Immature natural killer cell (primary cell): ENCODE results near the gene HSCB. TPM values are rescaled to one million over a fixed set of nuclear protein-coding genes. Genes with fewer than 3 reads are reported as not detected.
"Not testable (repeated sequence)": the region's sequence is repeated elsewhere in the genome, so short reads cannot be mapped to it uniquely, and the experiment has no call there.

Experiments
- DNase-seq, 3 donors: peaks; one replicate each; pipeline ENCODE4 v3.0.0; 2022; ENCODE audit warnings: mixed read lengths in 1 of 3
- H3K27ac Mint-ChIP-seq, 6 donors: one replicate each; pipeline ENCODE4 v1.8.0; 2020; ENCODE audit warnings: mixed read lengths in 6 of 6, mild to moderate bottlenecking in 5 of 6, inconsistent platforms in 4 of 6, moderate library complexity in 3 of 6
- H3K27me3 Mint-ChIP-seq, 3 donors: one replicate each; pipeline ENCODE4 v1.8.0; 2020 to 2021; ENCODE audit warnings: low read depth in 3 of 3, mild to moderate bottlenecking in 3 of 3, mixed read lengths in 3 of 3, moderate library complexity in 3 of 3, inconsistent platforms in 1 of 3
- H3K36me3 Mint-ChIP-seq, 3 donors: one replicate each; pipeline ENCODE4 v1.8.0; 2020; ENCODE audit warnings: mixed read lengths in 3 of 3, inconsistent platforms in 2 of 3, mild to moderate bottlenecking in 2 of 3
- H3K4me1 Mint-ChIP-seq, 2 donors: one replicate each; pipeline ENCODE4 v1.8.0; 2020; ENCODE audit warnings: inconsistent platforms in 2 of 2, mild to moderate bottlenecking in 2 of 2, mixed read lengths in 2 of 2, moderate library complexity in 1 of 2
- H3K4me3 Mint-ChIP-seq, 5 donors: one replicate each; pipeline ENCODE4 v1.8.0; 2020; ENCODE audit warnings: mild to moderate bottlenecking in 5 of 5, mixed read lengths in 5 of 5, inconsistent platforms in 3 of 5, moderate library complexity in 3 of 5
- H3K9me3 Mint-ChIP-seq, 6 donors: one replicate each; pipeline ENCODE4 v1.8.0; 2020; ENCODE audit warnings: mild to moderate bottlenecking in 6 of 6, mixed read lengths in 6 of 6, inconsistent platforms in 4 of 6, moderate library complexity in 3 of 6
- polyA plus RNA-seq, 3 donors: library from polyadenylated mRNA; unstranded; fragments of 300-500 nt; fragmentation: Illumina TruSeq; gene quantifications; one replicate each; pipeline ENCODE4 v1.2.3, GENCODE V29; 2021

The HSCB gene, protein sequence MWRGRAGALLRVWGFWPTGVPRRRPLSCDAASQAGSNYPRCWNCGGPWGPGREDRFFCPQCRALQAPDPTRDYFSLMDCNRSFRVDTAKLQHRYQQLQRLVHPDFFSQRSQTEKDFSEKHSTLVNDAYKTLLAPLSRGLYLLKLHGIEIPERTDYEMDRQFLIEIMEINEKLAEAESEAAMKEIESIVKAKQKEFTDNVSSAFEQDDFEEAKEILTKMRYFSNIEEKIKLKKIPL
- polyA plus RNA-seq: 10 to 100 TPM; 32.5 to 36.3 (median 35.8) TPM

DNA sequence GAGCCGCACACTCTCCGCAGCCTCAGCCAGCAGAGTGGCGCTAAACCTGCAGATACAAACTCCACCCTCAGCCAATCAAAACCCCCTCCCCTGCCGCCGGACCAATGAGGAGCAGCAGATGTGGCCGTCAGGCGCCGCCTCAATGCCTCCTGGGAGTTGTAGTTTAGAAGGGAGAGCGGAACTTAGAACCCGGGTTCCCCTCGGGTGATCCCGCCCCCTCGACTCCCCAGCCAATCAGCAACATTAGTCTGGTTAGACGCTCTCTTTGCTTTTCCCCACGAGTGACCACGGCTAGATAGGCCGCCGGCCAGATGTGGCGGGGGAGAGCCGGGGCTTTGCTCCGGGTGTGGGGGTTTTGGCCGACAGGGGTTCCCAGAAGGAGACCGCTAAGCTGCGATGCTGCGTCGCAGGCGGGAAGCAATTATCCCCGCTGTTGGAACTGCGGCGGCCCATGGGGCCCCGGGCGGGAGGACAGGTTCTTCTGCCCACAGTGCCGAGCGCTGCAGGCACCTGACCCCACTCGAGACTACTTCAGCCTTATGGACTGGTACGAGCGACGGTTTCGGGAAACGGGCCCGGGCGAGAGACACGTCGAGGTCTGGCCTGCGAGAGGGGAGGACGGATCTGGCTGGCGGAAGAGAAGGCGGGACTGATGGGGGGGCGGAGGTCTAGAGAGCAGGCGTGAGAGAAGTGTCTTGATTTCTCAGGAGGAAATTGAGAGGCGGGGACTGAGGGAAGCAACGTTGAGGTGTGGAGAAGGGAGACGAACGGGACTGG is at the start of gene HSCB, which contains the start of gene CHEK2:
HSCB (plus strand) TSS at position 255 of the 777 bp plus-strand sequence; CDS start at position 312, 57 bp downstream.
CHEK2 (minus strand) TSS at position 36 of the 777 bp plus-strand sequence. CDS start 7,099 bp downstream, outside the sequence.
- peaks cover 34 to 44% of the 10 kb centered on the region in 2 donors for H3K4me1 Mint-ChIP-seq
- no peaks in the 10 kb centered on the region for H3K9me3 Mint-ChIP-seq
- peaks cover 0 to 11% (median 5%) of the 10 kb centered on the region in 3 donors for H3K36me3 Mint-ChIP-seq
- peaks cover 3 to 5% (median 4%) of the 10 kb centered on the region in 3 donors for H3K27me3 Mint-ChIP-seq
- H3K27ac Mint-ChIP-seq: peak within 1 kb of the TSS; percentile 81 to 95 (median 90)
- peak; percentile 95 to 96 (median 96) for DNase-seq
- H3K4me3 Mint-ChIP-seq: peak within 1 kb of the TSS; percentile 84 to 92 (median 88)

DNA sequence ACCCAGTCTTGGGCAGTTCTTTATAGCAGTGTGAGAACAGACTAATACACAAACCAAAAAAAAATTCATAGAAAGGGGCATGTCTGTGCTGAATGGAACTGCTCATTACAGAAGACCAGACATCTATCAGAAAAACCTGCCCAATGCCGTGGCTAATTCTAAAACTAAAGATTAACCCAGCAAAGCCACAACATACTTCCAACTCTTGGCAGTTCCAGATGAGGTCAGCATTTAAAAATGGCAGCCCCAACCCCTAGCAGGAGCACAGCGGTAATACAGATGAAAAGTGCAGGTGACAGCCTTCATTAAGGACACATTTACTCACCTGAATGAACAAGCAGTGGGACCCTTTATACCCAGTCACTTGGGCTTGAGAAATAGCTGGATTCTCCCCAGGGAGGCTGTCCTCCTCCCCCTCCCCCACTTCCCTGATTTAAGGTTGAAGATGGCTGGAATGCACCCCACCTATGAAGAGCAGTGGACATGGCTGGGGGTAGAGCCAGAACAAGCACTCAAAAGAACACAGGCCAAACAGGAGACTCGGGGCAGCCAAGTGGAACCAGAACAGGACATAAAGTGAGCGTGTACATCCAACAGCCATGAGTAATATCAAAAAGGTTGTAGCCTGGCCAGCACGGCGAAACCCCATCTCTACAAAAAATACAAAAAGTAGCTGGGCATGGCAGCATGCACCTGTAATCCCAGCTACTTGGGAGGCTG is 48.6 kb upstream of the HSCB start:
- H3K27me3 Mint-ChIP-seq, DNase-seq, H3K9me3 Mint-ChIP-seq, H3K27ac Mint-ChIP-seq, H3K4me1 Mint-ChIP-seq, H3K4me3 Mint-ChIP-seq: not testable (repeated sequence)
- peaks cover 22 to 59% (median 46%) of the 10 kb centered on the region in 3 donors for H3K36me3 Mint-ChIP-seq

DNA sequence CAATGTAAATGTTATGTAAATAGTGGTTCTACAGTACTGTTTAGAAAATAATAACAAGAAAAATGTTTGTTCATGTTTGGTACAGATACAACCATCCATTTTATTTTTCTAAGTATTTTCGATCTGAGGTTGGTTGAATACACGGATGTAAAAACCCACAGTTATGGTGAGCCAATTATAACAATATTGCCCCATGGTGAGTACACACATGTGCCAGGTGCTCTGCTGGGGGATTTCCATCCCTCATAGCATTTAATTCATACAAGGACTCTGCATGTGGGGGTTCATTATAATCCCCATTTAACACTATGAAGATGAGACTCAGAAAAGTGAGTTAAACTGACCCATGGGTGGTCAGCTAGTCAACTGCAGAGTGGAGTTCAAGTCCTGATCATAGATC is 38.9 kb upstream of the HSCB start:
- H3K27ac Mint-ChIP-seq: no peak overlapping the region
- H3K9me3 Mint-ChIP-seq: no peaks in the 10 kb centered on the region
- H3K27me3 Mint-ChIP-seq: peaks cover 0 to 1% (median 0%) of the 10 kb centered on the region in 3 donors
- no peak overlapping the region for H3K4me3 Mint-ChIP-seq
- H3K36me3 Mint-ChIP-seq: peaks cover 15 to 33% (median 17%) of the 10 kb centered on the region in 3 donors
- no peaks in the 10 kb centered on the region for H3K4me1 Mint-ChIP-seq
- no peak for DNase-seq

DNA sequence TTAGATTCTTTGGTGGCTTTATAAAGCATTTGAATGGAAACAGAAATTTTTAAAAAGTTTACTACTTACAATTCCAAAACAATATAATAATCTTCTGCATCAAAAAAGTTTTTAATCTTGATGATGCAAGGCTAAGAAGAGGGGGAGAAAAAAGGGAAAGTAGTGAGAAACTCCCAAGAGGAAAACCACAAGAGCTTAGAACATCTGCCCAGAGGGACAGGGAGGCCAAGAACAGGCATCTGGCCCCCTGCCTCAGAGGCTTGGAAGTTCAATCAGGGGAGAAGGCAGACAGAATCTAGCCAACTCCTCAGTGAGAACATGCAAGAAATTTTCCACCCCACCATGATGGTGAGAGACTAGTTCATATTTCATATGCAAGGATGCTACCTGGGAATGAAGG is 38.4 kb upstream of the HSCB start:
- Mint-ChIP-seq H3K27me3 (peaks cover 0 to 1% (median 0%) of the 10 kb centered on the region in 3 donors), H3K9me3 (no peaks in the 10 kb centered on the region), H3K27ac (no peak overlapping the region), H3K36me3 (peaks cover 15 to 35% (median 17%) of the 10 kb centered on the region in 3 donors), H3K4me3 (no peak overlapping the region), H3K4me1 (no peaks in the 10 kb centered on the region)
- DNase-seq: no peak

DNA sequence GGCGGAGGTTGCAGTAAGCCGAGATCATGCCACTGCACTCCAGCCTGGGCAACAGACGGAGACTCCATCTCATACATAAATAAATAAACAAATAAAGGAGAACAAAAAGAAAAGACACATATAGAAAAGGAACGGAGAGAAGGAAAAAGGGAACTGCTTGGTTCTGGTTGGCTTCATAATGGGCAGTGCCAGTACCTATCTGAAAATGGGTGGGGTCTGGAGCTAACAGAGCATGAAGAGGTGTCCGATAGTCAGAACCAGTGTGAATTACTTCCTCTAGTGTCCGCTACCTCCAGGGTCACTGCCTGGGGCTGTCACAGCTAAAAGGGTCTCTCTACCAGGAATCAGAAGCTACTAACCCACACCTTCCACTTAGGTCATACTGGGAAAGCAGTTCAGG is 35.0 kb upstream of the HSCB start:
- no peaks in the 10 kb centered on the region for H3K4me1 Mint-ChIP-seq
- H3K4me3 Mint-ChIP-seq: no peak overlapping the region
- no peak overlapping the region for H3K27ac Mint-ChIP-seq
- H3K36me3 Mint-ChIP-seq: peaks cover 18 to 49% (median 23%) of the 10 kb centered on the region in 3 donors
- no peaks in the 10 kb centered on the region for H3K27me3 Mint-ChIP-seq
- no peaks in the 10 kb centered on the region for H3K9me3 Mint-ChIP-seq
- DNase-seq: no peak

DNA sequence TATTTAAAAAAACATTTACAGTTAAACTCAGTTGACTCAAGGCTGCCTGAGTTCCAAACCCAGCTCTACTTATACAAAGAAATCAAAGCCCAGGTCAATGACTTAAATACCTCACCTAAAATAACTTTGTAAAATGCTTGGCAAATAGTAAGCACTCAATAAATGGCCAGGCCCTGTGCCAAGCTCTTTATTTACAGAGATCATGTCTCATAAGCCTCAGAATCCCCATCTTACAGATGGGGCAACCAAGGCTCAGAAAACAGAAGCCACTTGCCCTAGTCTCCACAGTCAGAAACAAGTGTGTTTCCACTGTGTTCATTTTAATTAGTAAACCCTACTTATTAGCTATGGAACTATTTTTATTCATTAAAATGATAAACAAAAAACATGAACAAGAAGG is 31.7 kb upstream of the HSCB start:
- H3K9me3 Mint-ChIP-seq: no peaks in the 10 kb centered on the region
- no peak overlapping the region for H3K27ac Mint-ChIP-seq
- H3K4me3 Mint-ChIP-seq: no peak overlapping the region
- H3K36me3 Mint-ChIP-seq: peaks cover 15 to 42% (median 20%) of the 10 kb centered on the region in 3 donors
- H3K4me1 Mint-ChIP-seq: peaks cover 13 to 15% of the 10 kb centered on the region in 2 donors
- H3K27me3 Mint-ChIP-seq: peaks cover 0 to under 1% (median 0%) of the 10 kb centered on the region in 3 donors
- no peak for DNase-seq

DNA sequence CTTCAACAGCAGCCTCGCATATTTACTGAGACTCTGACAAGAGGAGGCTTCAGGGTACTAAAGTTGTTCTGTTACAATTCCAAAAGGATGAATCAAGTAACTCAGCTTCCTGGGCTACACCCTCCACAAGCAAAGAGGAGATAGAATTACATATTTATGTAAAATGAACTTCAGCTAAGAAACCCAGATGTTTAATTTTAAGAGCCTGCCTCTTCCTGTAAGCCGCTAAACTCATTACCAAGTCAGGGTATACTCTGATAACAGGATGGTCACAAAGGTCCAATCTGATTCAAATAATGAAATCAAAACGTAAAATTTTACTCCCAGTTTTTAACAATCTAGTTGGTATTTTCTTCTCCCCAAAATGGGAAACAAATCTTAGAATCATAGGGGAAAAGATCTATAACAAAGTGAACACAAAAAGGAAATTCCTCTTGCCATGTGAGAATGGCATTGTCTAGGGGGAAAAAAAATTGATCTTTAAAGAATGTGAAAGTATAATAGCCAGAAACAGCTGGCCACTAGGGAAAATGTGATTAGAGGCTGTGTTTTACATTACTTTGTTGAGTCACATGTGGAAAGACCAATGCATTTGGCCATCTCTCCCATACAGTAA is 31.2 kb upstream of the HSCB start:
- no peaks in the 10 kb centered on the region for H3K9me3 Mint-ChIP-seq
- peaks cover 13 to 15% of the 10 kb centered on the region in 2 donors for H3K4me1 Mint-ChIP-seq
- peaks cover 15 to 42% (median 20%) of the 10 kb centered on the region in 3 donors for H3K36me3 Mint-ChIP-seq
- H3K4me3 Mint-ChIP-seq: no peak overlapping the region
- peaks cover 0 to 1% (median 0%) of the 10 kb centered on the region in 3 donors for H3K27me3 Mint-ChIP-seq
- DNase-seq: no peak
- no peak overlapping the region for H3K27ac Mint-ChIP-seq

DNA sequence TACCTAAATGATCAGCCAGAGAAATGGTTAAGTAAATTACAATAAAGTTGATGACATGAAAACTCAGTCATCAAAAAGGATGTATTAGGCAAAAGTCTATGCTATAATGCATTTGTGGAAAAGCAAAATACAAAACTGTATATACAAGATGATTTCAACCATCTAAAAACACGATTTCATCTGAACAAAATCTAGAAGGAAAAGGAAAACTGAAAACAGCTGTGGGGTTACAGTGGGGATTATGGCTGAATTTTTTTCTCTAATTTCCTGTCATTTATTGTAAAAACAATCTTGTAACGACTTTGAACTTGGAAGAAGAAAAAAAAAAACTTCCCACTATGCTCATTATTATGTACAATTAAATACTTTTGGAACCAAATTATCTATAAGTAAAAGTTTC is 30.5 kb upstream of the HSCB start:
- Mint-ChIP-seq H3K9me3 (no peaks in the 10 kb centered on the region), H3K4me1 (peaks cover 13 to 15% of the 10 kb centered on the region in 2 donors), H3K36me3 (peaks cover 12 to 42% (median 20%) of the 10 kb centered on the region in 3 donors), H3K4me3 (no peak overlapping the region), H3K27me3 (peaks cover 0 to 1% (median 0%) of the 10 kb centered on the region in 3 donors), H3K27ac (no peak overlapping the region)
- DNase-seq: no peak

DNA sequence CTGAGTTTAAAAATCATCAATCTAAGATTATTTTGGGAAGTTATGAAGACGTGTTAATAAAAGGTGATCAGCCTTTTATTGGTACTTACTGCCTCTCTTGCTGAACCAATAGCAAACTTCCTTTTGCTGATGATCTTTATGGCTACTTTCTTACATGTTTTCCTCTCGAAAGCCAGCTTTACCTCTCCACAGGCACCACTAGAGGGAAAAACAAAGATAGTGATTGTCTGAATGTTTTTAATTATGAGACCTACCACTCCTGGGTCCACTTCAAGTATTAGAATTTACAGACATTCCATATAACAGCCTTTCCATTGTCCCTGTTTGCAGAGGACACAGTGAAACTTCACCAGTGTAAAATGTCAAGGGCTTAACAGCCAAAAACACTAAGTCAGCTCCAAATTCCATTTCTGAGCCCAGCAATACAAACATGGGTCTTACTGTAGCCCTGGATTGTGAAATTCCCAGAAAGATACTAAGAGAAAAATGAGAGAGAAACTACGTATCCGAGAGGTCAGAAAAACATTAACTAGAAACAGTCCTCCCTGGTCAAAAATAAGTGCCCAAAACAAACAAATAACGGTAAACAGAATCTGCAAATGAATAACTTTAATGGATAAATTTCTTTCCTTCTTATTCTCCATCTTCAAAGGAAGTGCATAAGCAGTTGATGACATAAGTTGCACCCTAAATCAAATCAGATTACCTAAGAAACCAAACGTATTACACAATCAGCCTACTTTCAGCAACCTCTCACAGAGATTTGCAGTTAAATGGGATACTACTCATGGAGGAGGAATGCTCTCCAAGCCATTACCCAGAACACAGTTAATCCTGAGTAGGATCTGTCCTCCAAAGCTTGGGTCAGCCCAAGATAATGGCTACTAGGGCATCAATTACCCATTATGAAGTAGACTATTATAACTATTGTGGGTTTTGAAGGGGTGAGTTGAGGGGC is 29.7 kb upstream of the HSCB start:
- no peaks in the 10 kb centered on the region for H3K9me3 Mint-ChIP-seq
- no peak overlapping the region for H3K4me3 Mint-ChIP-seq

DNA sequence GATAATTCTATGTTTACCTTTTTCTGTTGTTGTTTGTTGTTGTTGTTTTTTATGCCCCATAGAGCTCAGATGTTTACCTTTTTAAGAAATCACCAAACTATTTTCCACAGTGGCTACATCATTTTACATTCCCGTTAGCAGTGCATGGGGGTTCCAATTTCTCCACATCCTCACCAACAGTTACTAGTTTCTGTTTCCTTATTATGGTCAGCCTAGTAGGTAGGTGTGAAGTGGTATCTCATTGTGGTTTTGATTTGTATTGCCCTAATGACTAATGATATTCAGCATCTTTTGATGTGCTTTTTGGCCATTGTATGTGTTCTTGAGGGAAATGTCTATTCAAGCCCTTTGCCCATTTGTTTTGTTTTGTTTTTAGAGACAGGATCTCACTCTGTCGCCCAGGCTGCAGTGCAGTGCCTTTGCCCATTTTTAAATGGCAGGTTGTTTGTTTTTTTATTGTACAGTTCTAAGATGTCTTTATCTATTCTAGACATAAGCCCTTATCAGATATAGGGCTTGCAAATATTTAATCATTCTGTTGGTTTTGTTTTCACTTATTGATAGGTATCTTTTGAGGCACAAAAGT is 27.7 kb upstream of the HSCB start:
- Mint-ChIP-seq H3K4me1 (peaks cover 13 to 15% of the 10 kb centered on the region in 2 donors), H3K4me3 (peak overlapping the region in 4 of 5 donors; percentile 3 to 36 (median 18)), H3K27ac (peak overlapping the region in 1 of 6 donors; percentile 31), H3K9me3 (no peaks in the 10 kb centered on the region), H3K36me3 (peaks cover 8 to 33% (median 16%) of the 10 kb centered on the region in 3 donors), H3K27me3 (peaks cover 0 to 1% (median 0%) of the 10 kb centered on the region in 3 donors)
- peak; percentile 28 to 37 (median 31) for DNase-seq

More for the DNA sequence above, 29.7 kb upstream of the HSCB start:
- no peak overlapping the region for H3K27ac Mint-ChIP-seq
- DNase-seq: no peak
- peaks cover 8 to 39% (median 18%) of the 10 kb centered on the region in 3 donors for H3K36me3 Mint-ChIP-seq
- peaks cover 13 to 15% of the 10 kb centered on the region in 2 donors for H3K4me1 Mint-ChIP-seq
- H3K27me3 Mint-ChIP-seq: peaks cover 0 to 1% (median 0%) of the 10 kb centered on the region in 3 donors

DNA sequence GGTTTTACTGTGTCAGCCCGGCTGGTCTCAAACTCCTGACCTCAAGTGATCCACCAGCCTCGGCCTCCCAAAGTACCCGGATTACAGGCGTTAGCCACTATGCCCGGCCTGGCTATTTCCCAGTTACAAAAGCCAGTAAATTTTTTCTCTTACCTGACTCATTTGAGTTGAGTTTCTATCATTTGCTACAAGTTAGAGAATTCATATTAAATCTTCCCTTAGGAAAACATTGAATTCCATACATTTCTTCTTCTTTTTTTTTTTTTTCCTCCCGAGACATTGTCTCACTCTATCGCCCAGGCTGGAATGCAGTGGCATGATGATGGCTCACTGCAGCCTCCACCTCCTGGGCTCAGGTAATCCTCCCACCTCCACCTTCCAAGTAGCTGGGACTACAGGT is 26.2 kb upstream of the HSCB start:
- Mint-ChIP-seq H3K4me1 (peaks cover 13 to 15% of the 10 kb centered on the region in 2 donors), H3K27ac (no peak overlapping the region), H3K4me3 (no peak overlapping the region), H3K36me3 (peaks cover 6 to 30% (median 16%) of the 10 kb centered on the region in 3 donors), H3K27me3 (peaks cover 0 to 1% (median 0%) of the 10 kb centered on the region in 3 donors), H3K9me3 (no peaks in the 10 kb centered on the region)
- DNase-seq: no peak

DNA sequence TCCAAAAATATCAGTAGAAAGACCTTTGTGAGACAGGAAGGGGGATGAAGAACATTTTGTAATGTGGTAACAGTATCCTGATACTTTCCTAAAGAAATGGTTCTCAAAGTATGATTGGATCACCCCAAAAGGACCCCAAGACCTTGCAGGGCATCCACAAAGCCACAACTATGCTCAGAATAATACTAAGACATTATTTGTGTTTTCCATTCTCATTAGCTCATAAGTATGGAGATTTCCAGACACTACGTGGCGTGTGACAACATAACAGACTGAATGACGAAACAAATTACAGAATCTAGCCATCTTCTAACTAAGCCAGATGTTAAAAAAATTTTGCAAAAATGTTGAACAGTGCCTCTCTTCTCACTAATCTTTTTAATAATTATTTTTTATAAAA is 25.2 kb upstream of the HSCB start:
- DNase-seq: no peak
- H3K9me3 Mint-ChIP-seq: no peaks in the 10 kb centered on the region
- peaks cover 13 to 15% of the 10 kb centered on the region in 2 donors for H3K4me1 Mint-ChIP-seq
- H3K36me3 Mint-ChIP-seq: peaks cover 8 to 24% (median 15%) of the 10 kb centered on the region in 3 donors
- H3K4me3 Mint-ChIP-seq: no peak overlapping the region
- H3K27ac Mint-ChIP-seq: no peak overlapping the region
- peaks cover 0 to 1% (median 0%) of the 10 kb centered on the region in 3 donors for H3K27me3 Mint-ChIP-seq
